Lung (tissue), 12 donors: ENCODE measurements around the gene UPP2. TPM values are rescaled to one million over a fixed set of nuclear protein-coding genes. Genes with fewer than 3 reads are reported as not detected.

Experiments used
- ATAC-seq: fragments of 200-7000 bp; cut with Tn5 transposase; one replicate; pipeline ENCODE4 v1.9.1; 2020; ENCODE audit warnings: moderate number of reproducible peaks; ENCODE audit not compliant: insufficient read depth, low FRiP score
- DNase-seq, 3 donors: peaks; one replicate each; pipeline ENCODE4 v3.0.0-alpha.2; 2013 to 2017
- H3K27ac ChIP-seq, 2 donors: one replicate each; pipeline ENCODE4 v1.5.1; 2013; ENCODE audit warnings: mild to moderate bottlenecking in 2 of 2, moderate library complexity in 2 of 2, control low read depth in 1 of 2, inconsistent platforms in 1 of 2, low read depth in 1 of 2, low read length in 1 of 2
- H3K27me3 ChIP-seq, 3 donors: one replicate each; pipeline ENCODE4 v1.5.1; 2013; ENCODE audit warnings: low read length in 2 of 3; ENCODE audit not compliant: control insufficient read depth in 3 of 3, insufficient read depth in 3 of 3
- H3K36me3 ChIP-seq, 4 donors: one replicate each; pipeline ENCODE4 v1.5.1; 2013; ENCODE audit warnings: low read length in 4 of 4, mild to moderate bottlenecking in 1 of 4, moderate library complexity in 1 of 4; ENCODE audit not compliant: control insufficient read depth in 4 of 4, insufficient read depth in 4 of 4
- H3K4me1 ChIP-seq, 5 donors: one replicate each; pipeline ENCODE4 v1.5.1; 2013; ENCODE audit warnings: low read length in 5 of 5, mild to moderate bottlenecking in 2 of 5, moderate library complexity in 1 of 5; ENCODE audit not compliant: control insufficient read depth in 5 of 5, insufficient read depth in 5 of 5
- H3K4me3 ChIP-seq: one replicate; pipeline ENCODE4 v1.5.1; 2013; ENCODE audit warnings: mild to moderate bottlenecking, control low read depth, moderate library complexity
- H3K9ac ChIP-seq, 2 donors: one replicate each; pipeline ENCODE4 v1.5.1; 2013; ENCODE audit warnings: low read length in 2 of 2, control low read depth in 1 of 2; ENCODE audit not compliant: insufficient read depth in 1 of 2
- H3K9me3 ChIP-seq, 4 donors: one replicate each; pipeline ENCODE4 v1.5.1; 2013; ENCODE audit warnings: low read length in 3 of 4, mild to moderate bottlenecking in 1 of 4, moderate library complexity in 1 of 4; ENCODE audit not compliant: control insufficient read depth in 4 of 4, insufficient read depth in 3 of 4
- WGBS, 2 donors: extraction: QIAGEN DNeasy Blood & Tissue Kit; methylation state at CpG; one replicate each; pipeline ENCODE4 v1.1.7; 2013; 5-methylcytosine and 5-hydroxymethylcytosine counted together
- polyA plus RNA-seq, 2 donors: library from polyadenylated mRNA; stranded (reverse); fragments of 200-250 nt; gene quantifications; one replicate each; pipeline ENCODE4 v1.2.1, GENCODE V29; 2013
- total RNA-seq, 2 donors: library from RNA; depleted of rRNA in 1 of 2; stranded (reverse); fragments of >200 nt in 1 of 2; gene quantifications; one replicate each; pipeline ENCODE4 v1.2.1, GENCODE V29; 2014 to 2021
- TF ChIP-seq, protein P1 (sequence below): IDR thresholded peaks from 2 replicates; pipeline ENCODE4 v1.5.1; 2012; ENCODE audit warnings: mild to moderate bottlenecking; ENCODE audit errors: control extremely low read depth, extremely low read depth
- donor health status: control.
- donor health status: control.
- donor health status: Bipolar disorder and iron deficiency.
- donor health status: healthy.
- donor health status: DM: yes; HTN: yes; CAD: no.

The UPP2 gene
- total and polyA plus RNA-seq, 4 donors = 0.01 TPM; not detected in 3

DNA sequence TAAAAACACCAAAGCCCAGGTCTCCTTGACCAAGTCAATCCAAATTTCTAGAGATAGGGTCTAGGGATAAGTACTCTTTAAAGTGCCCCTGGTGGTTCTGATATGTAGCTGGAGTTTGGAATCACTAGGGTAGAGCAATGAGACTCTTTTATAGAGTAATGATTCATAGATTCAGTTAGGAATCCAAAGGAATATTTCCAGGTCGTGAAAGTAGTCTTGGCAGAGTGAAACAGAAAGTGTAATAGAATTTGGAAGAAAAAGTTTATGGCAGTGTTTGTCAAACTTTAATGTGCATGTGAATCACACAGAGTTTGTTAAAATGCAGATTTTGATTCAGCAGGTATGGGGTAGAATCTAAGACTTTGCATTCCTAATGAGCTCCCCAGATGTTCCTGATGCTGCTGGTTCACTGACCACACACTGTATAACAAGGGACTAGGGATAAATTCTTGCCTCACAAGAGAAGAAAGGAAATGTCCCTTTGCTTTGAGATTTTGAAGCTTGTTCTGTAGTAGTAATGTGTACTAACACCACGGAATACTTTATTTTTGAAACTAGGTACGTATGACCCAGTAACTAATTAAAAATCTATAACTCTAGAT is 1.8 kb downstream of the UPP2 start:
- WGBS, 2 donors = 82 to 94% methylated on average over 3 of the region's 3 CpGs
- H3K4me1 ChIP-seq = peaks cover 0 to 2% (median 0%) of the 10 kb centered on the region in 5 donors
- DNase-seq (no peak), ATAC-seq (no peak)
- H3K27ac ChIP-seq = no peak overlapping the region
- H3K4me3 ChIP-seq = no peak overlapping the region
- H3K9me3 ChIP-seq = no peaks in the 10 kb centered on the region
- no peak overlapping the region for H3K9ac ChIP-seq
- TF ChIP-seq, protein P1, sequence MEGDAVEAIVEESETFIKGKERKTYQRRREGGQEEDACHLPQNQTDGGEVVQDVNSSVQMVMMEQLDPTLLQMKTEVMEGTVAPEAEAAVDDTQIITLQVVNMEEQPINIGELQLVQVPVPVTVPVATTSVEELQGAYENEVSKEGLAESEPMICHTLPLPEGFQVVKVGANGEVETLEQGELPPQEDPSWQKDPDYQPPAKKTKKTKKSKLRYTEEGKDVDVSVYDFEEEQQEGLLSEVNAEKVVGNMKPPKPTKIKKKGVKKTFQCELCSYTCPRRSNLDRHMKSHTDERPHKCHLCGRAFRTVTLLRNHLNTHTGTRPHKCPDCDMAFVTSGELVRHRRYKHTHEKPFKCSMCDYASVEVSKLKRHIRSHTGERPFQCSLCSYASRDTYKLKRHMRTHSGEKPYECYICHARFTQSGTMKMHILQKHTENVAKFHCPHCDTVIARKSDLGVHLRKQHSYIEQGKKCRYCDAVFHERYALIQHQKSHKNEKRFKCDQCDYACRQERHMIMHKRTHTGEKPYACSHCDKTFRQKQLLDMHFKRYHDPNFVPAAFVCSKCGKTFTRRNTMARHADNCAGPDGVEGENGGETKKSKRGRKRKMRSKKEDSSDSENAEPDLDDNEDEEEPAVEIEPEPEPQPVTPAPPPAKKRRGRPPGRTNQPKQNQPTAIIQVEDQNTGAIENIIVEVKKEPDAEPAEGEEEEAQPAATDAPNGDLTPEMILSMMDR = no peak
- no peaks in the 10 kb centered on the region for H3K36me3 ChIP-seq
- no peaks in the 10 kb centered on the region for H3K27me3 ChIP-seq

DNA sequence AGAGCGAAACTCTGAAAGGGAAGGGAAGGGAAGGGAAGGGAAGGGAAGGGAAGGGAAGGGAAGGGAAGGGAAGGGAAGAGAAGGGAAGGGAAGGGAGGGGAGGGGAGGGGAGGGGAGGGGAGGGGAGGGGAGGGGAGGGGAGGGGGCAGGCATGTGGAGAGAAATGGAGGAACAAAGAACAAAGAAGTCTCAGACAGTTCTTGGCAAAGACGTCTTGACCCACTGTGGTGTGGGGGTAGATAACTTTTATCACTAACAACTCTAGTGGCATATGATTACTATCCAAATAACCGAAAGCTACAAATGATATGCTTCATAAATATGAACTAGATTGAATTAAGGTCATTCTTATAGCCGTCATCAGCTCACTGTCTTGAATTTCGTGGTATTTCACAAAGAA is 3.2 kb downstream of the UPP2 start:
- Histone ChIP-seq H3K27ac (no peak overlapping the region), H3K4me1 (no peaks in the 10 kb centered on the region), H3K27me3 (no peaks in the 10 kb centered on the region), H3K9me3 (no peaks in the 10 kb centered on the region), H3K9ac (no peak overlapping the region), H3K36me3 (no peaks in the 10 kb centered on the region), H3K4me3 (no peak overlapping the region)
- ATAC-seq = no peak
- no peak for DNase-seq
- 88 to 98% methylated on average over 4 to 5 of the region's 5 CpGs for WGBS, 2 donors
- TF ChIP-seq, protein P1 = no peak

DNA sequence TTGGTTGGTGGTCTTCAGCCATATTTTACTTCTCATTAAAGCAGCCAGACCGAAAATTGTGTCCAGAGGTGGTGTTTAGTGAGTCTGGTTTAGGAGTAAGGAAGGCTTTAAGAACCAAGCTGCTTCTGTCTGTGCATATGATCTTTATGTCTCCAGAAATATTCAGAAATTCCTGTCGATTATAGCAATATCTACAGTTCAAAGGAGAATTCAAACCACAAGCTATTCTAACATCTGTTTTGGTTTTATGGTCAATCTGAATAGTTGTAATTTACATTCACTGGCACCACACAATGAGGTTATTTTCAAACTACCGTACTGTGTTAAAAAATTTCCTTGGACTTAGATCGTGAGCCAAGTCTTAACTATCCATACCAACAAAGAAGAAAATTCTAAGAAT is 11.3 kb downstream of the UPP2 start:
- Histone ChIP-seq H3K27ac (no peak overlapping the region), H3K4me1 (peaks cover 0 to 2% (median 0%) of the 10 kb centered on the region in 5 donors), H3K36me3 (no peaks in the 10 kb centered on the region), H3K4me3 (no peak overlapping the region), H3K9me3 (no peaks in the 10 kb centered on the region), H3K9ac (no peak overlapping the region), H3K27me3 (no peaks in the 10 kb centered on the region)
- ATAC-seq (no peak), DNase-seq (no peak)
- TF ChIP-seq, protein P1 = no peak
- 75 to 81% methylated on average over 4 of the region's 4 CpGs for WGBS, 2 donors
